ENCODE measurements around the gene CYSTM1. TPM values are rescaled to one million over a fixed set of nuclear protein-coding genes. Genes with fewer than 3 reads are reported as not detected.

CYSTM1 gene
- total RNA-seq, 1 experiment from 2014 or later: 93.5 TPM

DNA sequence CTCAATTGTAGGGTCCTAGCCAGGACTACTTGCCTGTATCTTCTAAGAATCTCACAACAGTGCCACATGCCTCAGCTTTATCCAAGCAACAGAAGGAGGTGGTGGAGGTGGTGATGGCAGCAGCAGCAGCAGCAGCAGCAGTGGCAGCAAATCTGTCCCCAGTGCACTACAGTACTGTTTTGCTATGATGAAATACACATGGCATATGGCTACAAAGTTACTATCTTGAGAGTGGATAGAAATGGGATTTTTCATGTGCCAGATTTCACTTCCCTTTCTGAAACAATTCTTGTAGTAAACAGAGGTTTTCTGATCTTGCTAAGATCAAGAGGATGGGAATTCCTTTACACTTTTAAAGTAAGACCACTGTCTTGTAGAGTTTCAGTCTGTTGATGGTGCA lies 8.1 kb upstream of the CYSTM1 start:
- Histone ChIP-seq H3K4me3 (ENCODE audit: low read depth, low read length) (no peak overlapping the region), H3K4me1 (peaks cover 22% of the 10 kb centered on the region), H3K36me3 (ENCODE audit: control insufficient read depth, insufficient read depth, low read length) (no peaks in the 10 kb centered on the region), H3K27me3 (replicated peaks; ENCODE audit: control insufficient read depth, insufficient read depth, low read length) (no peaks in the 10 kb centered on the region), H3K9me3 (no peaks in the 10 kb centered on the region)
- DNase-seq: no peak
- ChIA-PET POLR2A (no interaction called here), CTCF (interaction anchor here (0.6 kb wide), 1 partner anchor 48 kb away, joined by 6 read pairs; no protein-coding TSS in a partner anchor)
- H3K27ac Mint-ChIP-seq (ENCODE audit: unreplicated experiment): no peak overlapping the region
- BruUV-seq (replicated peaks): no TSS peak
- TF ChIP-seq CTCF (IDR thresholded peaks at IDR 0.05; ENCODE audit: insufficient read depth in 1 of 2, low read depth in 1 of 2, low read length in 1 of 2, severe bottlenecking in 1 of 2, unreplicated experiment in 1 of 2): no peak
- H3K4me1 Mint-ChIP-seq (ENCODE audit: low read depth, unreplicated experiment): peaks cover 16% of the 10 kb centered on the region
- no peaks in the 10 kb centered on the region for H3K36me3 Mint-ChIP-seq (ENCODE audit: insufficient read depth, unreplicated experiment)
- intact Hi-C loops (cut with micrococcal nuclease; ENCODE audit: unreplicated experiment): no loop called here
- H3K9me3 Mint-ChIP-seq (ENCODE audit: unreplicated experiment): no peaks in the 10 kb centered on the region
- H3K4me3 Mint-ChIP-seq (ENCODE audit: unreplicated experiment): no peak overlapping the region
- H3K27me3 Mint-ChIP-seq (ENCODE audit: insufficient read depth, unreplicated experiment): no peaks in the 10 kb centered on the region

GRCh38 chr5:140168371-140168770 lies 6.6 kb upstream of the CYSTM1 start:
- Mint-ChIP-seq H3K9me3 (ENCODE audit: unreplicated experiment) (no peaks in the 10 kb centered on the region), H3K27ac (ENCODE audit: unreplicated experiment) (no peak overlapping the region), H3K4me1 (ENCODE audit: low read depth, unreplicated experiment) (peaks cover 16% of the 10 kb centered on the region), H3K4me3 (ENCODE audit: unreplicated experiment) (no peak overlapping the region), H3K27me3 (ENCODE audit: insufficient read depth, unreplicated experiment) (no peaks in the 10 kb centered on the region), H3K36me3 (ENCODE audit: insufficient read depth, unreplicated experiment) (no peaks in the 10 kb centered on the region)
- intact Hi-C loops (cut with micrococcal nuclease; ENCODE audit: unreplicated experiment): no loop called here
- no peaks in the 10 kb centered on the region for H3K9me3 ChIP-seq
- CTCF ChIA-PET: interaction anchor here (1.1 kb wide), 1 partner anchor 27 kb away, joined by 11 read pairs; no protein-coding TSS in a partner anchor
- no peak for TF ChIP-seq CTCF (IDR thresholded peaks at IDR 0.05; ENCODE audit: insufficient read depth in 1 of 2, low read depth in 1 of 2, low read length in 1 of 2, severe bottlenecking in 1 of 2, unreplicated experiment in 1 of 2)
- no TSS peak for BruUV-seq (replicated peaks)
- peaks cover 22% of the 10 kb centered on the region for H3K4me1 ChIP-seq
- no peaks in the 10 kb centered on the region for H3K27me3 ChIP-seq (replicated peaks; ENCODE audit: control insufficient read depth, insufficient read depth, low read length)
- DNase-seq: no peak
- POLR2A ChIA-PET: no interaction called here
- H3K36me3 ChIP-seq (ENCODE audit: control insufficient read depth, insufficient read depth, low read length): no peaks in the 10 kb centered on the region
- no peak overlapping the region for H3K4me3 ChIP-seq (ENCODE audit: low read depth, low read length)

- intact Hi-C loops (cut with micrococcal nuclease; ENCODE audit: unreplicated experiment): no loop called here
- ChIA-PET POLR2A (interaction anchor here (0.5 to 0.6 kb wide), 2 partner anchors 232 to 1261 kb away, joined by 3 read pairs; no protein-coding TSS in a partner anchor), CTCF (interaction anchor here (0.6 to 1.6 kb wide), 9 partner anchors 28 to 210 kb away, joined by 3 to 11 read pairs (median 5); partner anchors contain the start of gene HBEGF)
- H3K27me3 ChIP-seq (replicated peaks; ENCODE audit: control insufficient read depth, insufficient read depth, low read length): no peaks in the 10 kb centered on the region
- no peak overlapping the region for H3K4me3 ChIP-seq (ENCODE audit: low read depth, low read length)
- peak; percentile 14 to 41 for TF ChIP-seq CTCF (IDR thresholded peaks at IDR 0.05; ENCODE audit: insufficient read depth in 1 of 2, low read depth in 1 of 2, low read length in 1 of 2, severe bottlenecking in 1 of 2, unreplicated experiment in 1 of 2)
- no peaks in the 10 kb centered on the region for H3K9me3 Mint-ChIP-seq (ENCODE audit: unreplicated experiment)
- H3K27ac Mint-ChIP-seq (ENCODE audit: unreplicated experiment): no peak overlapping the region
- H3K9me3 ChIP-seq: no peaks in the 10 kb centered on the region
- DNase-seq: peak in 1 of 2 experiments; percentile 19
- peaks cover 27% of the 10 kb centered on the region for H3K4me1 Mint-ChIP-seq (ENCODE audit: low read depth, unreplicated experiment)
- H3K36me3 ChIP-seq (ENCODE audit: control insufficient read depth, insufficient read depth, low read length): no peaks in the 10 kb centered on the region
- peaks cover 22% of the 10 kb centered on the region for H3K4me1 ChIP-seq
- H3K27me3 Mint-ChIP-seq (ENCODE audit: insufficient read depth, unreplicated experiment): no peaks in the 10 kb centered on the region
- H3K36me3 Mint-ChIP-seq (ENCODE audit: insufficient read depth, unreplicated experiment): peaks cover under 1% of the 10 kb centered on the region
- BruUV-seq (replicated peaks): no TSS peak
- H3K4me3 Mint-ChIP-seq (ENCODE audit: unreplicated experiment): no peak overlapping the region
Observed at GRCh38 chr5:140169410-140169809, 5.6 kb upstream of the CYSTM1 start.

Data from Caco-2 (cell line).